Endothelial cell of umbilical vein (primary cell): ENCODE measurements around the gene MPLKIP.

Source experiments
- CTCF ChIP-seq, 2 donors: IDR thresholded peaks; 1 replicate in 1 of 2; 2 replicates in 1 of 2; pipeline ENCODE4 v1.5.1; 2011; ENCODE audit warnings: low read length in 2 of 2, mild to moderate bottlenecking in 2 of 2, moderate library complexity in 2 of 2, control low read depth in 1 of 2, inconsistent platforms in 1 of 2, low read depth in 1 of 2; ENCODE audit not compliant: insufficient read depth in 1 of 2; ENCODE audit errors: extremely low read depth in 1 of 2
- EZH2 ChIP-seq: IDR thresholded peaks from 2 replicates; pipeline ENCODE4 v1.6.1; 2012; ENCODE audit warnings: borderline replicate concordance, low read depth, mild to moderate bottlenecking, moderate library complexity, low read length, inconsistent platforms; ENCODE audit not compliant: severe bottlenecking
- FOS ChIP-seq: IDR thresholded peaks from 2 replicates; pipeline ENCODE4 v1.6.1; 2011; ENCODE audit warnings: mild to moderate bottlenecking, low read length, moderate library complexity, borderline replicate concordance; ENCODE audit not compliant: insufficient read depth
- GATA2 ChIP-seq: IDR thresholded peaks from 2 replicates; pipeline ENCODE4 v1.7.0; 2011; ENCODE audit warnings: low read depth, mild to moderate bottlenecking, moderate library complexity, mixed read lengths, low read length; ENCODE audit not compliant: insufficient read length, insufficient read depth
- JUN ChIP-seq: IDR thresholded peaks from 2 replicates; pipeline ENCODE4 v1.6.1; 2011; ENCODE audit warnings: borderline replicate concordance, low read depth; ENCODE audit not compliant: insufficient read length, insufficient read depth
- POLR2A ChIP-seq: IDR thresholded peaks from 2 replicates; pipeline ENCODE4 v1.6.1; 2012; ENCODE audit warnings: low read depth, mild to moderate bottlenecking, control low read depth, low read length
- POLR2AphosphoS5 ChIP-seq: IDR thresholded peaks from 2 replicates; pipeline ENCODE4 v1.6.1; 2012; ENCODE audit warnings: low read depth, mild to moderate bottlenecking, control low read depth, low read length, moderate library complexity; ENCODE audit not compliant: insufficient read depth
- TF ChIP-seq, protein P1 (sequence below): IDR thresholded peaks from 2 replicates; pipeline ENCODE4 v1.6.1; 2011; ENCODE audit not compliant: insufficient read depth, insufficient read length

GRCh38 chr7:40162516-40162915, 28.1 kb upstream of the MPLKIP start:
- TF ChIP-seq POLR2AphosphoS5 (no peak), CTCF (IDR thresholded peaks at IDR 0.05; ENCODE audit: extremely low read depth in 1 of 2, insufficient read depth in 1 of 2, low read depth in 1 of 2, low read length in 2 of 2) (no peak), EZH2 (no peak), POLR2A (no peak), GATA2 (no peak), FOS (no peak), JUN (no peak)
- TF ChIP-seq, protein P1, sequence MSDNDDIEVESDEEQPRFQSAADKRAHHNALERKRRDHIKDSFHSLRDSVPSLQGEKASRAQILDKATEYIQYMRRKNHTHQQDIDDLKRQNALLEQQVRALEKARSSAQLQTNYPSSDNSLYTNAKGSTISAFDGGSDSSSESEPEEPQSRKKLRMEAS, result no peak
